Hepatocyte (in vitro differentiated cells): ENCODE measurements around the gene KDM4C. TPM values are rescaled to one million over a fixed set of nuclear protein-coding genes. Genes with fewer than 3 reads are reported as not detected.

Source experiments
- DNase-seq: peaks from one replicate; pipeline ENCODE4 v3.0.0-alpha.2; 2016; ENCODE audit warnings: low spot score
- H2AFZ ChIP-seq: fragments of 200-600 bp; sonication (generic); 2 replicates; pipeline ENCODE4 v1.6.0; 2016; ENCODE audit warnings: antibody characterized with exemption, mild to moderate bottlenecking
- H3K27ac ChIP-seq: fragments of 200-600 bp; sonication (generic); 2 replicates; pipeline ENCODE4 v1.5.1; 2016; ENCODE audit warnings: mild to moderate bottlenecking
- H3K27me3 ChIP-seq: fragments of 200-600 bp; sonication (generic); 2 replicates; pipeline ENCODE4 v1.6.1; 2016
- H3K36me3 ChIP-seq: fragments of 200-600 bp; sonication (generic); replicated peaks from 2 replicates; pipeline ENCODE4 v1.5.1; 2016; ENCODE audit warnings: low read depth; ENCODE audit not compliant: insufficient read depth
- H3K4me1 ChIP-seq: fragments of 200-600 bp; sonication (generic); 2 replicates; pipeline ENCODE4 v1.5.1; 2016; ENCODE audit warnings: mild to moderate bottlenecking, moderate library complexity; ENCODE audit not compliant: insufficient read depth
- H3K4me2 ChIP-seq: fragments of 200-600 bp; sonication (generic); 2 replicates; pipeline ENCODE4 v1.6.0; 2016
- H3K4me3 ChIP-seq: fragments of 200-600 bp; sonication (generic); 2 replicates; pipeline ENCODE4 v1.5.1; 2016; ENCODE audit warnings: mild to moderate bottlenecking
- H3K79me2 ChIP-seq: fragments of 200-600 bp; sonication (generic); 2 replicates; pipeline ENCODE4 v1.6.0; 2017; ENCODE audit warnings: mild to moderate bottlenecking
- H3K9me2 ChIP-seq: fragments of 200-600 bp; sonication (generic); replicated peaks from 2 replicates; pipeline ENCODE4 v1.6.0; 2017; ENCODE audit warnings: mild to moderate bottlenecking; ENCODE audit not compliant: insufficient read depth
- H3K9me3 ChIP-seq: fragments of 200-600 bp; sonication (generic); 2 replicates; pipeline ENCODE4 v1.5.1; 2016; ENCODE audit warnings: low read depth, mild to moderate bottlenecking
- H4K20me1 ChIP-seq: fragments of 200-600 bp; sonication (generic); 2 replicates; pipeline ENCODE4 v1.6.0; 2016; ENCODE audit warnings: mild to moderate bottlenecking; ENCODE audit not compliant: insufficient read depth, poor library complexity, severe bottlenecking
- CTCF ChIP-seq: fragments of 200-600 bp; sonication (generic); IDR thresholded peaks from 2 replicates; pipeline ENCODE4 v1.5.1; 2016; ENCODE audit warnings: antibody characterized with exemption, mild to moderate bottlenecking; ENCODE audit not compliant: poor library complexity
- EZH2 ChIP-seq: fragments of 200-600 bp; sonication (generic); IDR thresholded peaks from 2 replicates; pipeline ENCODE4 v1.6.1; 2016; ENCODE audit warnings: antibody characterized with exemption, mild to moderate bottlenecking, borderline replicate concordance
- EZH2phosphoT487 ChIP-seq: fragments of 200-600 bp; sonication (generic); IDR thresholded peaks from one replicate; pipeline ENCODE4 v1.6.1; 2018; ENCODE audit warnings: antibody characterized with exemption, mild to moderate bottlenecking, low read depth, moderate library complexity; ENCODE audit not compliant: unreplicated experiment, severe bottlenecking
- WGBS: methylation state at CpG from one replicate; pipeline ENCODE4 v1.1.6; 2016; ENCODE audit warnings: low lambda C conversion rate; ENCODE audit errors: missing lambda C conversion rate; 5-methylcytosine and 5-hydroxymethylcytosine counted together
- polyA plus RNA-seq: library from polyadenylated mRNA; unstranded; fragments of >200 nt; fragmentation: Nextera tagmentation; extraction: Ambion mirVana; gene quantifications from 2 replicates; pipeline ENCODE4 v1.2.1, GENCODE V29; 2016
- total RNA-seq: library from RNA; depleted of rRNA; stranded (reverse); fragments of >200 nt; gene quantifications from 2 replicates; pipeline ENCODE4 v1.2.3, GENCODE V29; 2014

KDM4C gene
- total and polyA plus RNA-seq, 2 experiments from 2014 or later = 16.1 to 28.7 TPM

DNA sequence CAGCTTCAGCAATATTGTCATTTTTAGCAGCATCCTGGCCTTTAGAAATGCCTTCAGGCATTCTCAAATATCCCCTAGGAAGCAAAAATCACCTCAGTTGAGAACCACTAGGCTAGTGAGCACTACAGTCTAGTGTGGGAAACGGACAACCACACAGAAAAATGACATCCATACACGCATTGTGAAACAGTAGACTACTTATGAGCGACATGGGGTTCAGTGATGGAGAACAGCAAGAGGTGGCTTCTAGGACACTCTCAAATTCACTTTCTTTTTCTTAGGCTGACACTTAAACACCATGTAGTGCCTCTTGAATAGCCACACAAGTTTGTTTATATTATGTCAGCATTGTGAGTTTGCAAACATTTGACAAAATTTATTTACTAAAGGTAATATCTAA, 203.0 kb downstream of the KDM4C start:
- H3K4me2 ChIP-seq = no peak overlapping the region
- no peaks in the 10 kb centered on the region for H3K9me2 ChIP-seq
- H3K4me1 ChIP-seq = peaks cover 14% of the 10 kb centered on the region
- no peaks in the 10 kb centered on the region for H3K36me3 ChIP-seq
- TF ChIP-seq CTCF = no peak
- TF ChIP-seq EZH2 = no peak
- no peak for DNase-seq
- no peaks in the 10 kb centered on the region for H4K20me1 ChIP-seq
- no peak overlapping the region for H2AFZ ChIP-seq
- no peak overlapping the region for H3K27ac ChIP-seq
- no peaks in the 10 kb centered on the region for H3K9me3 ChIP-seq
- peaks cover 4% of the 10 kb centered on the region for H3K79me2 ChIP-seq
- H3K27me3 ChIP-seq = no peaks in the 10 kb centered on the region
- no peak overlapping the region for H3K4me3 ChIP-seq
- WGBS = 96% methylated on average over 3 of the region's 3 CpGs

DNA sequence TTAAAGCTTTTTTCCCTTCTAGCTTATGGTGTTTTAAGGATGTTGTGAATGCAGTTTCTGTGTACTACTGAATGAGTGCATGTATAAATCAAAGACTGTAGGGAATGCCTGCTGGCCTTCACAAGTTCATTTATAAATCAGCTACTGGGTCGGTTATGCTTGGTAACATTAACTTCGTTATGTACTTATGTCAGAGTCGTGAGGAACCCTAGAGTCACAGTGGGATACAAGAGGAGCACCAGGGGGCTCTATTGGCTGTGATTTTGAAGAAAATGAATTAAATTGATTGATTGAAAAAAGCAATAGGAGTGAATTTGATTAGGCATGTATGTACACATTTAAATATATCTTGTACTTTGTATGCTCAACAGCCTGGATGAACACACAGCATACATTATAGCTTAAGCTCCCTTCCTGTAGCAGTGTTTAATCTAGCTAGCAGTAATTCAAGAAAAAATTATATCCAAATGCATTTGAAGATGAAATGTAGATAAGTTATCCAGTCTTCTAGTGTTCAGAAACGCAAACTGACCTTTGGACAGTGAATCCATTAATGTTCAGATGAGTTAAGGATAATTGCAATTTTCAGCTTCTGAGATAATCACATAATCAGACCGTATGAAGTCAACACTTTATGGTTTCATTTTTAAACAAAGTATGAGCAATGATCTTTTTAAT, 204.2 kb downstream of the KDM4C start:
- Histone ChIP-seq H3K27me3 (no peaks in the 10 kb centered on the region), H3K4me3 (no peak overlapping the region), H3K9me2 (no peaks in the 10 kb centered on the region), H3K79me2 (no peaks in the 10 kb centered on the region), H2AFZ (no peak overlapping the region), H3K4me1 (peaks cover 14% of the 10 kb centered on the region), H3K36me3 (no peaks in the 10 kb centered on the region), H3K9me3 (no peaks in the 10 kb centered on the region), H3K27ac (no peak overlapping the region), H3K4me2 (peak overlapping the region; percentile 21), H4K20me1 (no peaks in the 10 kb centered on the region)
- TF ChIP-seq EZH2 = no peak
- no peak for TF ChIP-seq CTCF
- no peak for TF ChIP-seq EZH2phosphoT487
- 67% methylated on average over 5 of the region's 5 CpGs for WGBS
- DNase-seq = no peak

- no peak overlapping the region for H3K4me2 ChIP-seq
- H3K4me3 ChIP-seq = no peak overlapping the region
- no peaks in the 10 kb centered on the region for H3K79me2 ChIP-seq
- H3K4me1 ChIP-seq = peaks cover 5% of the 10 kb centered on the region
- TF ChIP-seq EZH2 = no peak
- TF ChIP-seq EZH2phosphoT487 = no peak
- no peak for TF ChIP-seq CTCF
- WGBS = 87% methylated on average over 1 of the region's 1 CpG
- H3K27me3 ChIP-seq = no peaks in the 10 kb centered on the region
- no peaks in the 10 kb centered on the region for H3K9me2 ChIP-seq
- H3K36me3 ChIP-seq = no peaks in the 10 kb centered on the region
- no peaks in the 10 kb centered on the region for H3K9me3 ChIP-seq
- H4K20me1 ChIP-seq = no peaks in the 10 kb centered on the region
- H3K27ac ChIP-seq = no peak overlapping the region
- DNase-seq = no peak
- H2AFZ ChIP-seq = no peak overlapping the region
Measured at GRCh38 chr9:6965566-6965965, 207.8 kb downstream of the KDM4C start.

GRCh38 chr9:6968271-6968670, 210.5 kb downstream of the KDM4C start:
- Histone ChIP-seq H3K9me3 (no peaks in the 10 kb centered on the region), H2AFZ (no peak overlapping the region), H3K36me3 (no peaks in the 10 kb centered on the region), H3K4me2 (no peak overlapping the region), H3K9me2 (no peaks in the 10 kb centered on the region), H4K20me1 (no peaks in the 10 kb centered on the region), H3K27me3 (no peaks in the 10 kb centered on the region), H3K4me3 (no peak overlapping the region), H3K4me1 (peaks cover 5% of the 10 kb centered on the region), H3K27ac (no peak overlapping the region), H3K79me2 (peaks cover 4% of the 10 kb centered on the region)
- 51% methylated on average over 3 of the region's 3 CpGs for WGBS
- DNase-seq = peak; percentile 28
- no peak for TF ChIP-seq EZH2phosphoT487
- no peak for TF ChIP-seq CTCF
- TF ChIP-seq EZH2 = no peak
